ENCODE data around the gene DNTT.
A peak's percentile ranks its signal among the peaks of the same experiment; 100 is the strongest.

The DNTT gene

DNA sequence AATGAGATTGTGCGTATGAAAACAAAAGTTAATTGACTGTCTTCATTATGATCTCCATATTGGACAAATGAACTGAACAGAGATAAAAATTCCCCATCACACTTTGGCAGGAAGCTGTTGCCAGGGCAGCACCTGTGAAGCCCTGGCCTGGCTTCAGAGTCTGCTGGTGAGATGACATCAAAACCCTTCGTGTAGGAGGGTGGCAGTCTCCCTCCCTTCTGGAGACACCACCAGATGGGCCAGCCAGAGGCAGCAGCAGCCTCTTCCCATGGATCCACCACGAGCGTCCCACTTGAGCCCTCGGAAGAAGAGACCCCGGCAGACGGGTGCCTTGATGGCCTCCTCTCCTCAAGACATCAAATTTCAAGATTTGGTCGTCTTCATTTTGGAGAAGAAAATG is at the start of gene DNTT:
TSS of gene DNTT (plus strand) at position 205 of the 400 bp plus-strand sequence. CDS start at position 269, 64 bp downstream.
- no peak for ATAC-seq

DNA sequence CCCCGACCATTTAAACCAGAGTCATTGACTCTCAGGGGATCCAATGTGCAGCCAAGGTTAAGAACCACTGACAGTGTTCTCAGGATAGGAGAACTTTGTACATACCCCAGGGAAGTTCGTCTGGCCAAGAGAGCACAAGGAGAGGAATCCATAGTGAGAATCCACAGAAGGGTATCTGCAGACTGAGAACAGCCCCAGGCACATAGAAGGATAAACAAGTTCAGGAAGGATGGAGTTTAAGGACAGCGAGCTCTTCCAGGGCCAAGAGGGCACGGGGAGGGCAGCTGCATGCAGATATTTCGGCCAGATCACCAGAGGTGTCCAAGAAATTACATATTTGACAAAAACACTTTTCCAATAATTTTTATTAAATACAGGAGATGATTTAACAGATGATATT is 49.3 kb upstream of the DNTT start:
- ATAC-seq = no peak

DNA sequence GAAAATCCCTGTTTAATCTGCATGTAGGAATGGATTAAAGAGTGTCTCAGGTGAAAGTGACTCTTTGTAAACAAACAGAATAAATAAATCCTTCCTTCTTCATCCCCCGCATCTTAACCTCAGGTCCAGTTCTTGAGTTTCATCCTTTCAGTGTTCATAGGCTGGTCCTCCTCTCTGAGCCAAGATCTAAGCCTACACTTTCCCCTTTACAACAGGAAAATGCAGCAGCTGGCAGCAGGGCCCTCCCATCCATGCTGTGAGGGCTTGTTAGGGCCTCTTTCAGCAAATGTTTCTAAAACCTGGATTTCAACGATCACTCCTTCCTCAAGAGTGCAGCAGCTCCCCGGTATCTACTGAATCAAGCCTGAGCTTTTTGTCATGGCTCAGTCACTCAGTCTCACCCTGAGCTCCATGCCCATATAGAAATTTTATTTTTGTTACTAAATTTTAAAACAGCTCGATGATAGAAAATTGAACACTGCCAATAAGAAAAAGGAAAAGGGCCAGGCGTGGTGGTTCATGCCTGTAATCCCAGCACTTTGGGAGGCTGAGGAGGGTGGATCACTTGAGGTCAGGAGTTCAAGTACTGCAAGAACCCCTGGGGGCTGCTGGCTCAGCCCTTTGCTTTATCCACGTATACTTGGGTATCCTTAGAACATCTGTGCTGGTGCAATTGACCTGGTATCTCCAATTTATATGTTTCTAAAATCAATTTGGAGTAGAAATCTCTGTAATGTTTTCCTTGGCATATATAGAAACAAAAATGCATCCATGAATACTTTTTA is 48.5 kb upstream of the DNTT start:
- no peak for ATAC-seq

DNA sequence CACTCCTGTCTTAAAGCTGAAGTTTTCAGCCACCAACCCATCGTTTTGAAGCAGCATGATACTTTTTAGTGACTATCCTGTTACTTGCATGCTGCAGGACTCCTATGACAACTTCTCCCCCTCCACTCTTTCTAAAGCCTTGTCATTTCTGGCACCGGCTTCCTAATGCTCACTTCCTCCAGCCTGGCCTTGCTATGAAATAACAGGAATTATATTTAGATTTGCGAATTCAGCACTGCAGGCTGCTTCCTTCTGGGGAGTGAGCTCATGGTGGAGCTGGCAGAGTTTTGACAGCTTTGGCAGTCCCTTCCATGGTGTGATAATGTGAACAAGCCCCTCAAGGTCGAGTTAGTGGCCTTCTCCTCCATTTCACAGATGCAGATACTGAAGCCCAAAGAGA is 46.3 kb upstream of the DNTT start:
- ATAC-seq = no peak

DNA sequence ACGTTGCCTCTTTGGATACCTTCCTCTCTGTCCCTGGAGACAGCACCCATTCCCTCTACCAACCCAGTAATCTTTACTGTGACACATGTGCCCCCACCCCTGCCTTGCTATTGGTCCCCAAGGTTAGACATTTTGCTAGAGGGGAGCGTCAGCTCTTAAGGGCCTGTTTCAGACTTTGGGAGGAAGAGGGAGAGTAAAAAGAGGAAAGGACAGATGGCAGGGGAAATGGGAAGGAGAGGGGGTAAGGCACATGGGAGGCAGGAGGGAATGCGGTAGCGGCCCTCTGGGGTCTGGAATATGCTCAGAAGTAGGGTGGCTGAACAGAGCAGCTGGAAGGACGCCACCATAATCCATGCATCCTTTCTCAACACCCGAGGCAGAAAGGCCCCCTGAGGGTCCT is 45.1 kb upstream of the DNTT start:
- ATAC-seq = no peak

DNA sequence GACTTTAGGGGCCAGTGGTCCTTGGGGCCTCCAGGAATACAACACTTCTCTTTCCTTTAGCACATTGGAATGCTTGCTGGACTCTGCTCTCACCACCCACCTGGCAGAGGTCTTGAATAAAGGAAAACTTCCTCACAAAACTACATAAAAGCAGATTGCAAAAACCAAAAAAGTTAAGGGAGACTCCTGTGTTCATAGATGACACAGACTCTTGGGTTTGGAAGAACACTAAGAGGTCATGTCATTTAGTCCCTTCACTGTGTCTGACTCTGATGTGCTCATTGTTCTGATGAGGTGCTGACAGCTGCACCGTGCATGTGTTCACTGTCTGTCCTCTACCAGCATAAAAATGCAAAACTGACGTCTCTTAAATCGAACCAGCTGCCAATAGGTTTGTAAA is 44.2 kb upstream of the DNTT start:
- no peak for ATAC-seq

DNA sequence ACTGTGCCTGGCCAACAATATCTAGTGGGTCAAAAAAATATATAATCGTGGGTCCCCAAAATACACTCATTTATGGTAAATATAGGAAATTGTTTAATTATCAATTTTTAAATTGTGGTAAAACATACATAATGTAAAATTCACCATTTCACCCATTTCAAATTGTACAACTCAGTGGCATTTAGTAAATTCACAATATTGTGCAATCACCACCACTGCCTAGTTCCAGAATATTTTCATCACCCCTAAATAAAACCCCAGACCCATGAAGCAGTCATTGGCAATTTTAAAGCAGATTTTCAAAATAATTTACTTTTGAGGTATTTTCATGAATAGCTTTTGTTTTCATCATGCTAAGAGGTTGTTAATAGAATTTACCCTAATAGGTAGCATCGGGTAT is 43.1 kb upstream of the DNTT start:
- ATAC-seq = no peak

DNA sequence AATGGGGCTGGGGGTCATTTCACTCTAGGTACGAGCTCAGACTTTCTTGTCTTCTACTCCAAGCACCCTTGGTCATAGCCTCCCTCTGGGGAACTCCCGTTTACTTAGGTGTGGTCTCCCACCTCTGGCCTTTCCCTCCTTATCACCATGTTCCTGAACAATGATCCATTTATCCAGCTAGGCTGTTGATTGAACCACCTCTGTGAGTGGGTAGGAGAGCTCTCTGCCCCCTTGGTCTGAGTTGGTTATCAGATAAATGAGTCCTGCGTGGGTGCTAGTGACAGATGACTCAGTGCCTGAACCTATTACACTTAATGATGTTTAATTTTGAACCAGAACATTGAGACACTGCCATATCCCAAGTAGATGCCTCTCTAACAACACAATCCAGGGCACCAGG is 42.3 kb upstream of the DNTT start:
- ATAC-seq = no peak

DNA sequence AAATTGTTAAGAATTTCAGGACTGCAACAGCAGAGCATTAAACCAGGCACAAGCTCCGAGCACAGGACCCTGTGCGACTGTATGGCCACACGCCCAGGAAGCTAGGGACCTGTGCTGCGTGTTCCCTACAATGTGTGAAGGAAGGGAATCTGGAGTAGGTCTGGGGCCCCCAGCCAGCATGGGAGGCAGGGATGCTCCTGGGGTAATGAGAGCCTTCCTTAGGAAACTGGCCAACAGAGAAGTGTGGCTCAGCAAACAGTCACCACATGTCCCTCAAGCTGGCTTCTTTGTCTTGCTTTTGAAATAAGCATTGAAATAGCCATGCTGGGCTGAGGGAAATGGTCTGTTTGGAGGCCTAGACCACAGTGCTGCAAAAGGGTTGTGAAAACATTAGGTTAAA is 41.1 kb upstream of the DNTT start:
- ATAC-seq = no peak

DNA sequence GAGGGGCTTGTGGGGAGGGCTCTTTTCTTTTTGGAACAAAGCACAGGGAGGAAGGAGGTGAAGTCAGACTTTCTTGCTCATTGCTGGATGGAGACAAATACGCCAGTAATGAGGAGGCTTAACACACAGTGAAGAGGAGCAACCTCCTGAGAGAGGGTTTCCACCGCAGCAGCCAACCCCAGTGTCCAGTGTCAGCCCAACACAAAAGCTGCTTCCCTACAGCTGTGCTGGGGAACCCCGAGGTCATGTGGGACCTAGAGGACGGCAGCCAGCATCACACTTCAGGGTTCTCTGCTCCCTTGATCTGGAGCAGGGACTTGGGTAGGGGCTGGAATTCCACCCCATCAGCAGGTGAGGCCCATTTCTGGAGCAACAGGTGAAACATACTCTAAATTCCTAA is 40.6 kb upstream of the DNTT start:
- no peak for ATAC-seq

DNA sequence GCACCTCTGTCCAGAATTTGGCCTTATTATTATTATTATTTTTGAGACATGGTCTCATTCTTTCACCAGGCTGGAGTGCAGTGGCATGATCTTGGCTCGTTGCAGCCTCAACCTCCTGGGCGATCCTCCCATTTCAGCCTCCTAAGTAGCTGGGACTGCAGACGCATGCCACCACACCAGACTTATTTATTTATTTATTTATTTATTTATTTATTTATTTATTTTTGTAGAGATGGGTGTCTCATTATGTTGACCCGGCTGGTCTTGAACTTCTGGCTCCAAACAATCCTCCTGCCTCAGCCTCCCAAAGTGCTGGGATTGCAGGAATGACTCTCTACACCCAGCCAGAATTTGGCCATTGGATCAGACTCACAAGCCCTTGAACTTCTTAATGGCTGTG is 39.3 kb upstream of the DNTT start:
- no peak for ATAC-seq

DNA sequence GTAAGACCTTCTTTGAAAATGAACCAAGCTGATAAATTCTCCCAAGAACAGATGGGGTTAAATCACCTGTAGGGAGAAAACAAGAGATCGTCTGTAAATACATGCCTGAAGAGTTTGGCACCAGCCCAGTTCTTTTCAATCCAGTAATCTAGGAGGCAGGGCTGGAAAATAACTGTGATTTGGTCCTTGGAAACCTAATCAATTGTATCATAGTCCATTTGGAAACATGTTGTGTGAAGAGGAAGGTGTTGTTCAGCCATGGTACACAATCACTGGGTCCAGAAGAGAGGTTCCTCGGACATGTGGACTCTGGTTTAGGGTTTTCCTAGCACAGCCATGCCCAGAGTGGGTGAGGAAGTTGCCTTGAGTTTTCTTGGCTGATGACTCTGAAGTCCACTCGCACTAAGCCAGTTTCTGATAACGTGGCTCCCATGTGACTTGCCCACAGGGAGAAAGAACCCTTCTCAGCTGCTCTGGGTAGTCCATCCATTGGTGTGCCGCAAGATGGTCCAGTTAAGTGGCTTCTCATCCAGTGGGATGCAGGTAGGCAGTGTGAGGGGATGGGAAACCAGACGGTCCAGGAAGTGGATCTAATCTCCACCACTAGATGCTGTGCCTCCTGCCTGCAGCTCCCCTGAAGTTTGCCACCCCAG is 38.0 kb upstream of the DNTT start:
- no peak for ATAC-seq

DNA sequence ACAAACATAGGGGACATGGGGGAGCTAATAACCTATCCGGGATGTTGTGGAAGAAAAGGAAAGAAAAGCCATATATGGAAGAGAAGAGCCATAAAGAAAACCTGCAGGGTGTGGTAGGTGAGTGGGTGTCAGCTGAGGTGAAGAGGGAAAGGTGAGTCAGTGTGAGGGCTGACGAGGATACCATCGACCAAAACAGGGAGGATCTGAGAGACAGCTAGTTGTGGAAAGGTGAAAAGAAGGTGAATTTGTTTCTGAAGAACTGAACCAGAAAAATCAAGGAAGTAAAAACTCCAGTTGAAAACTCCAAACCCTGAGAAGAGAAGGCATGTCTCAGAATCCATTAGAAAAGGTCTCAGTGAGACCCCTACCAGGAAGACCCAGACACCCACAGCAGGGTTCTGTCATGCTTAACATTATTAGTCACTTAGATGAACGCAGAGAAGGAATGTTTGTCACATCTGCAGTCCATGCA is 37.0 kb upstream of the DNTT start:
- ATAC-seq = peak in 1 of 2 donors; percentile 43

DNA sequence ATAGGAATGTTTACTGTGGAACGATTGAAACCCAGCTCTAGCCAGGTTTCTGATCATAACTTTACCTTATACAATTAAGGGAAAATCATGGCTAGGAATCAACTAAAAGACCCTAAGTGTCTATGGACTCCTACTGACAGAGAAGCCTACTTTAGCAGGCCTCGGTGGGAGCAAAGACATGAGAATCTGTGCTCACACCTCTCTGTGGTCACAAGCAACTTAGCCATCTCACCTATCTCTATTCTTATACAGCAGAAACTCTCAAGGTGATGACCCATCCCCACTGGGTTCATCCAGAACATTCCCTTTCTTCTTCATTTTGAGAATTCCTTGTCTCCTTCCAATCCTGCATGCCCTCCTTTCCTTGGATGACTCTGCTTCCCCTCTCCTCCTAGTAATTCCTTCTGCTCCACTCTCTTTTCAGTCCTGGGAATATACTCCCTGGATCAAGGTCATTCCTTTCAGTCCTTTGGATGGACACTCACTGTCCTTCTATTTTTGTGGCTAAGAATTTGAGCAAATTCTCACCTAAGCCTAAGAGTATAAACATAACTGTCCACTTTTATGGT is 35.8 kb upstream of the DNTT start:
- no peak for ATAC-seq

DNA sequence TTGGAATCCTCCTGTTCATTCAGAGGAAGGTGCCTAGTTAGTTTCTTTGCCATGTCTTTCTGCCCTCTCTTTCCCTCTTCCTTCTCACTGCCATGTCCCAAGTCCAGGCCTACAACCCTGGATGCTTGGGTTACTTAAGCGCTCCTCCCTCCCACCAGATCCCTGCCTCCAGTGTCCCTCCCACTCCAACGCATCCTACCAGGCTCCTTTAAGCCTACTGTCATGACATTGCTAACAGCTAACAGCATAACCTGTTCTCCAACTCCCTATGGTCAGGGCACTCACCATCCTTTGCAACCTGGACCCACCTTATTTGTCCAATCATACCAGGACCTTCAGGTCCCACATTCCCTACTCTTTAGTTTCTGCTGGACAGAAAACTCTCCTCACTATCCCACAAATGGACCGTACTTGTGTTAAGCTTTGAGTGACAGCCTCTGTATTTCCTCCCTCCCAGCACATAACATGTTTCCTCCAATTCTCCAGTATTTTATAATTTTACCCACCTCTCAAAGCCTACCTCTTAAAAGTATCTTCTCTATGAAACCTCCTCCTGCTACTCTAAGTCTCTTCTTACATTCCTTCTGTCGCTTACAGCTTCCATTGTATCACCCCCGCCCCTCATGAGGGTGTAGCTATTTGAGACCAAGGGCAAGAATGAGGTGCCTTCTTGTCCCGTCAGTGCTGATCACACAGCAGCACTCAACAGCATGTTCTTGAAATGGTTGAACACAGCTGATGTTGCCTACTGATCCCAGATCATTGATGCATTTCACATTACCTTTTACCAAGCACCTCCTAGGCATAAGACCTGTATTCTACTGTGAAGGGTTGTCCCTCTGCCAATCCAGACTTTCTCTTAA is 34.6 kb upstream of the DNTT start:
- ATAC-seq = no peak

DNA sequence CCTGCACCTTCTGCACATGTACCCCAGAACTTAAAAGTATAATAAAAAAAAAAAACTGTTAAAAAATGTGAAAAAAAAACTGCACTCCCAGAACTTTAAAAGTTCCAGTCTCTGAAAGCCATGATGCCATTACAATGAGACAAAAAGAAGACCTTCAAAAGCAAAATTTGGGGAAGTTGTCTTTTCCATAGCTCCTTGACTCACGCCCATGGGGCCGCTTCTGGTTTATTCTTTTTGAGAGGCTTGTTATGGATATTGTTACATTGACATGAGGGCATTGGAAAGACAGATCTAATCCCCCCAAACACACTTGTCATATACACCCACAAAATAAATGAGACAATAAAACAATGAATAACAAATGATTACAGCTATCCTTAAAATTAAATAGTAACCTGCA is 33.7 kb upstream of the DNTT start:
- ATAC-seq = no peak

DNA sequence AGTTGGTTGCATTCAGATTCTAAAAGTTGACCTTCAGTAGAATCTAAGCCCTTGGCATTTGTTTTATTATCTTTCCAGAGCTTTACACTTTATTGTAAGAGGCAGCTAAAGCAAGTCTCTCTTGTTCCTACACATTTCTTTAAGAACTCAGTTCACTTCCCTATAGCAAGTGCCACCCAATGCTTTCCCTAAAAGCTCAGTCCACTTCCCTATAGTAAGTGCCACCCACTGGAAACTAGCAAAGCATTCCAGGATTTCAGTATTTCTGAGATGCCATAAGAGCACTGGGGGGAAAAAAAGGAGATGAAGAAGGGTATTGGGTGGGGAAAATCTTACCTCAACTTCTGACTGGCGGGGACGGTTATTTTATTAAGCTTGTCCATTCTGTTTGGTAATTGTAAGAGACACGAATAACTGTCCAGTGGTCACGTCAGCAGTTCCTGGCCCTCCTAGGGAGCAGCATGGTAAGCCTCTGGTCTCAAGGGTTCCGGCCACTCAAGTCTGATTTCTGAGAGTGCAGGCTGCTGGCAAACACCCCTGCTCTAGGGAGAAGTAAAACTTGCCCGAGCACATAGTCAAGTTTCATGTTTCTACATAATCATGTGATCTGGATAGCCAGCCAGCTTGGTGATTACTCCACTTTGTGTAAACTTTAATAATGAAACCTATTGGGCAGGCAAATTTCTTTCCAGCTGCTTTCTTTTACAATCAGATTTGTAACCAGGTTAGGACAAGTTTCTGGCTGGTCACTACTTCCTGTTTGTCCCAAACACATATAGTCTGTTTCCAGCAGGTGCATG is 33.0 kb upstream of the DNTT start, which contains the start of gene BLNK:
TSS of gene BLNK (minus strand) at position 554 of the 800 bp plus-strand sequence. CDS start at position 383, 171 bp downstream.
- ATAC-seq = peak in 1 of 2 donors; percentile 50

DNA sequence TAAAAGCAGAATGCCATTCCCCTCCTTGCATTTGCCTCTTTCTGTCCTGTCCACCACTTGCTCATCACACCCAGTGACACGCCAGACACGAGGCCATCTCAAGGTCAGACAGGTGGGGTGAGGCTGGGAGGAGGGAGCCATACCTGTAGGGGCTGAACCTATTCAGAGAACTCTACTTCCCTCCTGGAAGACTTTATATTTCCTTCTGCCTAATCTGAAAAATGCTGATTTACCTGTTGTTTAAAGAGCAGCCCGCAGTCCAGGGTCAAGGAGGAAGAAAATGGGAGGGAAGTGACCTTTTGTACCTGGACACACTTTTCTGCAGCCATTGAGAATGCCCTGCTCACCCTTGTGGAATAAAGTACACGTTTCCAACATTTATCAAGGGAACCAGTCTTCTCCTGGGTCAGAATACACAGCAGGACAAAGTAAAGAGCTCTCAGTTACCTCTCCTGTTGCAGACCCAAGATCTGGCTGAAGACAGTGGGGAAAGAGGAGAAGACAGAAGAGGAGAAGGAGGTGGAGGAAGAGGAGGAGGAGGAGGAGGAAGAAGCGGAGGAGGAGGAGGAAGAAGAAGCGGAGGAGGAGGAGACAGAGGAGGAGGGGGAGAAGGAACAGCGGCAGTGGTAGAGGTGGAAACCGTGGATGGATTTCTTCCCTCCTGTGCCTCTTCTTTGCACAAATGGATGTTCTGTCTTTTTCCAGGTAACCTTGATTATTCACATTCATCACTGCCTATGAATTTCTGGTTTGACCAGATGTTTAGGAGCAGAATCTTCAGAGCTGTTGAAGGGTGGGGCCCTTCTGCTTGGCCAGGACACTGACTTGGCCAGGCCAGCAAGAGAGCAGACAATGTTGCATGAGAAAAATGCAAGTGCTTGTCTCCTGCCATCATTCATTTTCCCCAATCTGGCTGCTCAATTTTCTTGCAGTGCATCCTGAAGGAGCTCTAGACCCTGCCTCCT is 31.6 kb upstream of the DNTT start:
- ATAC-seq = no peak

DNA sequence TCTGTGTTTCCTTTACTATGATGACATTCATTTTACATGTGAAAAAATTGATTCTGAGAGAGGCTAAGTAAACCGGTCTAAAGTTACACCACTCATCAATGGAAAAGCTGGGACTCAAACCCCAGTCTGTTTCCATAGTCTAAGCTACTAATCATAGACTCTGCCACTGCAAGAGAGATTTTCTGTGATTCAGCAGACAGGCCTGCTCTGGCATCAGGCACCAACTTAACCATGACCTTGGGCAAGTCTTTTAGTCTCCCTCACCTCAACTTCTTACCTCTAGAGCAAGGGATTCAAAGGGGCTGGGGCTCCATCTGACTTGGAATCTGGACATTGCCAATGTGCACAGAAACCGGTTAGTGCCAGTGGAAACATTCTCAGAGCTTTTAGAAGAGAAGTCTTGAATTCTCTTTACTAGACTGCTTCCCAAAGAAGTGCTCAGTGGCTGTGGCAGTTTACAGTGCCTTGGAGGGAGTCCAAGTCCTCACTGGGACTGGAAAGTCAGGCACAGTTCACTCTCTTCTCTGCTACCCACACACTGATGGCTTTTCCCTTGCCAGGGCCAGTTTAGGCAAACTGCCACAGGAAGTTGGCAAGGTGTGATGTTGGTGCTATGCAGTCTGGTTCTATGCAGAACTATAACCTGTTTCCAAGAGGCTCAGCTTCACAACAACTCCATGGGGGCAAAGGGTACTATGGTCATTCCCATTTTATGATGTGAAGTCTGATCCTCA is 28.4 kb upstream of the DNTT start:
- ATAC-seq = no peak

DNA sequence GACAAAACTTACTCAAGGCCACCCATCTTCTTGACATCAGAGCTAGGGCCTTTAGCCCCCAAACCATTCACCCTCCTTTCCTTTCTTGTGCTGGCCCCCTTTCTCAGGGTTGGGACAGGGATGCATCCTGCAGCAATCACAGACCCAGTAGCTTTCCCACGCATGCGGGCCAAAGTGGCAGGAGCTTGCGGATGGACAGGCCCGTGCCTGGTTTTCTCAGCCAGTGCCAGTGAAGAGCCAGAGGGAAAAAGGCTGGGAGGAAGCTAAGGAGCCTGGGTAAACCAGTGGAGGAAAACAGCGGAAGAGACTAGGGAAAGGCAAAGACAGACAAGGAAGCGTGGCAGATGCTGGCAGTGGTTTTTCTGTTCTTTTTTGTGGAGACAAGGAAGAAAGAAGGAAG is 27.8 kb upstream of the DNTT start:
- no peak for ATAC-seq

Measured in activated CD4-positive, CD25-positive, alpha-beta regulatory T cell treated with anti-CD3 and anti-CD28 coated beads, Interleukin-2, amount 50 U/mL, for 24 hours (primary cell).